Stimulated activated CD4-positive, alpha-beta T cell treated with anti-CD3 and anti-CD28 coated beads, Interleukin-15, amount 100 ng/mL, for 24 hours (primary cell): ENCODE results near the gene TPP1.

Experiments
- DNase-seq: peaks from one replicate; pipeline ENCODE4 v3.0.0-alpha.2; 2020

Gene TPP1

GRCh38 chr11:6611092-6611962, 7.9 kb downstream of the TPP1 start:
- peak; percentile 38 for DNase-seq

- DNase-seq = no peak
Measured at GRCh38 chr11:6610591-6610990, 8.6 kb downstream of the TPP1 start.

- DNase-seq = no peak
Measured at GRCh38 chr11:6609502-6610015, 9.7 kb downstream of the TPP1 start.

GRCh38 chr11:6608726-6609501, 10.3 kb downstream of the TPP1 start:
- no peak for DNase-seq

- DNase-seq = no peak
Measured at GRCh38 chr11:6608011-6608410, 11.2 kb downstream of the TPP1 start.

GRCh38 chr11:6607190-6607795, 11.9 kb downstream of the TPP1 start:
- no peak for DNase-seq

- peak; percentile 75 for DNase-seq
Measured at GRCh38 chr11:6606471-6607189, 12.6 kb downstream of the TPP1 start.

- no peak for DNase-seq
Measured at GRCh38 chr11:6604790-6605189, 14.4 kb downstream of the TPP1 start.

GRCh38 chr11:6604081-6604626, 15.1 kb downstream of the TPP1 start:
- DNase-seq = peak; percentile 61

GRCh38 chr11:6603287-6604080, 15.7 kb downstream of the TPP1 start, which contains the start of the genes ILK and RRP8:
ILK (plus strand) TSS chr11:6603774; CDS start chr11:6604272, 498 bp downstream.
RRP8 (minus strand) TSS chr11:6603616; CDS start chr11:6603502, 114 bp downstream.
- peak; percentile 92 for DNase-seq

- no peak for DNase-seq
Measured at GRCh38 chr11:6602096-6602940, 16.9 kb downstream of the TPP1 start.

- no peak for DNase-seq
Measured at GRCh38 chr11:6601041-6601461, 18.2 kb downstream of the TPP1 start.

GRCh38 chr11:6599881-6600390, 19.3 kb downstream of the TPP1 start:
- no peak for DNase-seq

- no peak for DNase-seq
Measured at GRCh38 chr11:6599449-6599848, 19.8 kb downstream of the TPP1 start.

- no peak for DNase-seq
Measured at GRCh38 chr11:6598555-6598954, 20.7 kb downstream of the TPP1 start.

- no peak for DNase-seq
Measured at GRCh38 chr11:6596239-6596877, 22.9 kb downstream of the TPP1 start.

GRCh38 chr11:6594142-6594768, 25.0 kb downstream of the TPP1 start:
- DNase-seq = no peak

- no peak for DNase-seq
Measured at GRCh38 chr11:6588018-6588417, 31.2 kb downstream of the TPP1 start.

- DNase-seq = no peak
Measured at GRCh38 chr11:6587360-6587953, 31.8 kb downstream of the TPP1 start.
